ENCODE results near the gene SLC39A2. TPM values are rescaled to one million over a fixed set of nuclear protein-coding genes. Genes with fewer than 3 reads are reported as not detected.

SLC39A2 gene
- total RNA-seq, 4 donors from 2014 or later, result 8.6 to 23.2 (median 14.9) TPM

- Histone ChIP-seq H3K27me3 (no peaks in the 10 kb centered on the region), H3K4me3 (no peak overlapping the region), H3K36me3 (no peaks in the 10 kb centered on the region), H3K4me1 (peaks cover 0 to 23% (median 9%) of the 10 kb centered on the region in 3 donors), H3K9me3 (no peaks in the 10 kb centered on the region), H3K27ac (no peak overlapping the region)
- intact Hi-C loops (cut with DNase I), result no loop called here
- no peak for TF ChIP-seq POLR2A (IDR thresholded peaks at IDR 0.05)
- WGBS, 2 donors, result 83 to 88% methylated on average over 12 of the region's 12 CpGs
- no peak for DNase-seq
These were observed 31.4 kb downstream of the SLC39A2 start for GRCh38 chr14:21030531-21030930.

GRCh38 chr14:21032326-21033132 lies 33.4 kb downstream of the SLC39A2 start:
- Histone ChIP-seq H3K36me3 (no peaks in the 10 kb centered on the region), H3K9me3 (no peaks in the 10 kb centered on the region), H3K4me1 (peaks cover 0 to 16% (median 0%) of the 10 kb centered on the region in 3 donors), H3K27me3 (no peaks in the 10 kb centered on the region), H3K4me3 (no peak overlapping the region), H3K27ac (no peak overlapping the region)
- intact Hi-C loops (cut with DNase I), result no loop called here
- no peak for TF ChIP-seq POLR2A (IDR thresholded peaks at IDR 0.05)
- no peak for TF ChIP-seq CTCF (IDR thresholded peaks at IDR 0.05)
- no peak for DNase-seq
- WGBS, 2 donors, result 72 to 75% methylated on average over 5 of the region's 5 CpGs

- Histone ChIP-seq H3K4me1 (peaks cover 1 to 21% (median 4%) of the 10 kb centered on the region in 3 donors), H3K9me3 (no peaks in the 10 kb centered on the region), H3K27ac (no peak overlapping the region), H3K36me3 (no peaks in the 10 kb centered on the region), H3K4me3 (no peak overlapping the region), H3K27me3 (no peaks in the 10 kb centered on the region)
- intact Hi-C loops (cut with DNase I), result no loop called here
- no peak for DNase-seq
- TF ChIP-seq CTCF (IDR thresholded peaks at IDR 0.05), result no peak
- TF ChIP-seq POLR2A (IDR thresholded peaks at IDR 0.05), result no peak
- WGBS, 2 donors, result 80 to 81% methylated on average over 4 of the region's 4 CpGs
These were observed 34.1 kb downstream of the SLC39A2 start for GRCh38 chr14:21033133-21033698.

- H3K27ac ChIP-seq, result no peak within 1 kb of the TSS
- H3K9me3 ChIP-seq, result no peaks in the 10 kb centered on the region
- DNase-seq, result no peak
These were observed 35.6 kb downstream of the SLC39A2 start, which contains the start of gene RNASE13 for GRCh38 chr14:21034707-21035106. TSS of gene RNASE13 (minus strand) at chr14:21034807. CDS start at chr14:21034288, 519 bp downstream.

GRCh38 chr14:21036751-21037150 lies 37.7 kb downstream of the SLC39A2 start:
- Histone ChIP-seq H3K4me3 (no peak overlapping the region), H3K27ac (peak overlapping the region in 3 of 4 donors; percentile 16 to 84 (median 37)), H3K27me3 (no peaks in the 10 kb centered on the region), H3K36me3 (no peaks in the 10 kb centered on the region), H3K9me3 (no peaks in the 10 kb centered on the region), H3K4me1 (peaks cover 24 to 56% (median 24%) of the 10 kb centered on the region in 3 donors)
- TF ChIP-seq POLR2A (IDR thresholded peaks at IDR 0.05), result no peak
- no peak for TF ChIP-seq CTCF (IDR thresholded peaks at IDR 0.05)
- 69 to 82% methylated on average over 7 of the region's 7 CpGs for WGBS, 2 donors
- DNase-seq, result no peak
- intact Hi-C loops (cut with DNase I), result no loop called here

More at GRCh38 chr14:21034707-21035106, 35.6 kb downstream of the SLC39A2 start, which contains the start of gene RNASE13:
- Histone ChIP-seq H3K4me1 (peaks cover 16 to 35% (median 16%) of the 10 kb centered on the region in 3 donors), H3K4me3 (no peak within 1 kb of the TSS), H3K27me3 (no peaks in the 10 kb centered on the region), H3K36me3 (no peaks in the 10 kb centered on the region)
- WGBS, 2 donors, result 66 to 84% methylated on average over 4 to 5 of the region's 5 CpGs
- intact Hi-C loops (cut with DNase I), result no loop called here
- TF ChIP-seq POLR2A (IDR thresholded peaks at IDR 0.05), result no peak
- TF ChIP-seq CTCF (IDR thresholded peaks at IDR 0.05), result no peak
